ENCODE data around the gene ANKLE1. TPM values are rescaled to one million over a fixed set of nuclear protein-coding genes. Genes with fewer than 3 reads are reported as not detected.

Gene ANKLE1
- total and polyA plus RNA-seq, 2 donors (not counting 3 experiments of a cell fraction or from before 2014, with no cell fraction given): 1.9 to 3.1 TPM

DNA sequence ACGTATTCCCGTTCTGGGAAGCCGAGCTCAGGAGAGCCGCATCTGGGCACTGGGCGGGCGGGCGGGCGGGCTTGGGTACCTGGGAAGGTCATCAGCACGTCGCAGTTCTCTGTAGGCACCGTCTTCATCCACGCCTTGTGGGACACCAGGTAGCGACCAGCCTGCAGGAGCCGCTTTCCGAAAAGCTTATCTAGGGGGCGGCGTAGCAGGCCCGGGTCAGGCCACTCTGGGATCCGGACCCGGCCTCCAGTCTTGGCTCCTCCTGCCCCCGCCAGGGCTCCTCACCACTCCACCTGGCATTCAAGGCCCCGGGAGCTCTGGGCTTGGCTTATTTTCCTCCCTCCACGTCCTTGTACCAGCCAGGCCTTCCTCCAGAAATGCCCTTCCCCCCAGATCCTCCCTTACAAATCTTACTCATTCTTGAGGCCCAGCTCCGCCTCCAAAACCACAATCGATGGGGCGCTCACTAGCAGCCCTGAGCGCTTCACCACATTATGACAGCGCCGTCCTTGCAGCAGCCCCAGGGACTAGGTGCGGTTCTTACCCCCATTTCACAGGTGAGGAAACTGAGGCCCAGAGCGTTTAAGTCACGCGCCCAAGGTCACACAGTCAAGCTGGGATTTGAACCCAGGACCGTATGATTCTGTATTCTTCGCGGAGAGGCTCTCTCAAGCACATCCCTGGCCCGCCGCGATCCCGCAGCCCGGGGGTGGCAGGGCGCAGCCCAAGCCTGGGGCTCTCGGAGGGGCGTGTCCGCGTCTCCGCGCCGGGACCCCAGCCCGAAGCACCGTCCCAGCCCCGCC, 52.1 kb downstream of the ANKLE1 start:
- intact Hi-C loops (cut with micrococcal nuclease): no loop called here
- peak overlapping the region; percentile 69 for H3K4me2 ChIP-seq (ENCODE audit: insufficient read depth, low read length)
- peak overlapping the region; percentile 27 for H3K9ac ChIP-seq (replicated peaks; ENCODE audit: extremely low read depth, insufficient read depth, low read length)
- H3K36me3 ChIP-seq (ENCODE audit: control insufficient read depth in 2 of 2, extremely low read depth in 1 of 2, insufficient read depth in 2 of 2, low read length in 2 of 2): no peaks in the 10 kb centered on the region
- TF ChIP-seq, protein P1, sequence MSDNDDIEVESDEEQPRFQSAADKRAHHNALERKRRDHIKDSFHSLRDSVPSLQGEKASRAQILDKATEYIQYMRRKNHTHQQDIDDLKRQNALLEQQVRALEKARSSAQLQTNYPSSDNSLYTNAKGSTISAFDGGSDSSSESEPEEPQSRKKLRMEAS (IDR thresholded peaks at IDR 0.05; ENCODE audit: insufficient read depth, insufficient read length): no peak
- TF ChIP-seq JUN (IDR thresholded peaks at IDR 0.05; ENCODE audit: borderline replicate concordance, insufficient read depth, insufficient read length, low read depth) (no peak), FOS (IDR thresholded peaks at IDR 0.05; ENCODE audit: borderline replicate concordance, insufficient read depth, low read length) (no peak), MYC (IDR thresholded peaks at IDR 0.05; ENCODE audit: low read depth, low read length) (no peak), EZH2 (IDR thresholded peaks at IDR 0.05; ENCODE audit: borderline replicate concordance, low read depth, low read length, severe bottlenecking) (no peak), POLR2A (IDR thresholded peaks at IDR 0.05; ENCODE audit: low read depth, low read length) (no peak), GATA2 (IDR thresholded peaks at IDR 0.05; ENCODE audit: insufficient read depth, insufficient read length, low read depth, low read length) (no peak), POLR2AphosphoS5 (IDR thresholded peaks at IDR 0.05; ENCODE audit: insufficient read depth, low read depth, low read length) (no peak)
- TF ChIP-seq, protein P2, sequence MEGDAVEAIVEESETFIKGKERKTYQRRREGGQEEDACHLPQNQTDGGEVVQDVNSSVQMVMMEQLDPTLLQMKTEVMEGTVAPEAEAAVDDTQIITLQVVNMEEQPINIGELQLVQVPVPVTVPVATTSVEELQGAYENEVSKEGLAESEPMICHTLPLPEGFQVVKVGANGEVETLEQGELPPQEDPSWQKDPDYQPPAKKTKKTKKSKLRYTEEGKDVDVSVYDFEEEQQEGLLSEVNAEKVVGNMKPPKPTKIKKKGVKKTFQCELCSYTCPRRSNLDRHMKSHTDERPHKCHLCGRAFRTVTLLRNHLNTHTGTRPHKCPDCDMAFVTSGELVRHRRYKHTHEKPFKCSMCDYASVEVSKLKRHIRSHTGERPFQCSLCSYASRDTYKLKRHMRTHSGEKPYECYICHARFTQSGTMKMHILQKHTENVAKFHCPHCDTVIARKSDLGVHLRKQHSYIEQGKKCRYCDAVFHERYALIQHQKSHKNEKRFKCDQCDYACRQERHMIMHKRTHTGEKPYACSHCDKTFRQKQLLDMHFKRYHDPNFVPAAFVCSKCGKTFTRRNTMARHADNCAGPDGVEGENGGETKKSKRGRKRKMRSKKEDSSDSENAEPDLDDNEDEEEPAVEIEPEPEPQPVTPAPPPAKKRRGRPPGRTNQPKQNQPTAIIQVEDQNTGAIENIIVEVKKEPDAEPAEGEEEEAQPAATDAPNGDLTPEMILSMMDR (IDR thresholded peaks at IDR 0.05; ENCODE audit: extremely low read depth in 1 of 2, insufficient read depth in 1 of 2, low read depth in 1 of 2, low read length in 2 of 2): no peak
- BruUV-seq (replicated peaks): no TSS peak
- peaks cover 20% of the 10 kb centered on the region for H3K4me1 ChIP-seq (ENCODE audit: control insufficient read depth, extremely low read depth, insufficient read depth, low read length)
- H3K9me3 ChIP-seq (replicated peaks; ENCODE audit: control insufficient read depth, insufficient read depth, low read length): no peaks in the 10 kb centered on the region
- peak overlapping the region; percentile 26 to 55 (median 46) for H3K4me3 ChIP-seq (replicated peaks in 1 of 3; ENCODE audit: insufficient read depth in 1 of 3, low read depth in 1 of 3, low read length in 3 of 3)
- ChIA-PET POLR2A (interaction anchor here (0.5 kb wide), 1 partner anchor 662 kb away, joined by 4 read pairs; no protein-coding TSS in a partner anchor), CTCF (interaction anchor here (1.0 to 2.6 kb wide), 5 partner anchors 13 to 56 kb away, joined by 3 to 12 read pairs (median 5); partner anchors contain the start of gene MRPL34)
- no peak for DNase-seq (ENCODE audit: low read depth, low spot score)
- peaks cover 4% of the 10 kb centered on the region for H3K79me2 ChIP-seq (ENCODE audit: control insufficient read depth, insufficient read depth, low read length)
- dilution Hi-C loops (cut with MboI; ENCODE audit: extremely low pct_ligation_motif_present, low sequenced_read_pairs): no loop called here
- no peak overlapping the region for H3K27ac ChIP-seq (ENCODE audit: insufficient read depth, low read depth, low read length)
- no peaks in the 10 kb centered on the region for H3K9me1 ChIP-seq (replicated peaks; ENCODE audit: control insufficient read depth, extremely low read depth, insufficient read depth, low read length)
- FAIRE-seq: no peak
- H3K27me3 ChIP-seq (ENCODE audit: control insufficient read depth in 2 of 2, insufficient read depth in 2 of 2, low read length in 2 of 2): peaks cover 4 to 18% of the 10 kb centered on the region in 2 experiments
- H4K20me1 ChIP-seq (replicated peaks; ENCODE audit: control insufficient read depth, extremely low read depth, insufficient read depth, low read length): no peaks in the 10 kb centered on the region
- peak overlapping the region; percentile 89 for H2AFZ ChIP-seq (ENCODE audit: low read depth, low read length)
